HG02759 (cell line): ENCODE results near the gene KLHL5.
A peak's percentile ranks its signal among the peaks of the same experiment; 100 is the strongest.
"Not testable (repeated sequence)": the region's sequence is repeated elsewhere in the genome, so short reads cannot be mapped to it uniquely, and the experiment has no call there.

Source experiments
- ATAC-seq: cut with Tn5 transposase; IDR thresholded peaks from one replicate; pipeline ENCODE4 v1.9.1; 2021; ENCODE audit warnings: mild to moderate bottlenecking, moderate library complexity; ENCODE audit not compliant: unreplicated experiment

Gene KLHL5

GRCh38 chr4:39062094-39062769 is at the start of gene KLHL5:
TSS of gene KLHL5 (plus strand) at chr4:39062232. CDS start at chr4:39062653, 421 bp downstream.
- ATAC-seq: no peak

GRCh38 chr4:39014028-39014427 is 48.0 kb upstream of the KLHL5 start:
- ATAC-seq: no peak

DNA sequence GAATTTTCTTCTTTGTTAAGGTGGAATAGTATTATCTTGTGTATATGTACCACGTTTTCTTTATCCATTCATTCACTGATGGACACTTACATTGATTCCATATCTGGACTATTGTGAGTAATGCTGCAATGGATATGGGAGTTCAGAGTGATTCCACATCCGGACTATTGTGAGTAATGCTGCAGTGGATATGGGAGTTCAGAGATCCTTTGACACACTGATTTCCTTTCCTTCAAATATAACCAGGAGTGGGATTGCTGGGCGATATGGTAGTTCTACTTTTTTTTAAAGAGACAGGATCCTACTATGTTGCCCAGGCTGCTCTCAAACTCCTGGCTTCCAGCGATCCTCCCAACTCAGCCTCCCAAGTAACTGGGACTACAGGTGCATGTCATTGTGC is 41.9 kb upstream of the KLHL5 start:
- ATAC-seq: no peak

DNA sequence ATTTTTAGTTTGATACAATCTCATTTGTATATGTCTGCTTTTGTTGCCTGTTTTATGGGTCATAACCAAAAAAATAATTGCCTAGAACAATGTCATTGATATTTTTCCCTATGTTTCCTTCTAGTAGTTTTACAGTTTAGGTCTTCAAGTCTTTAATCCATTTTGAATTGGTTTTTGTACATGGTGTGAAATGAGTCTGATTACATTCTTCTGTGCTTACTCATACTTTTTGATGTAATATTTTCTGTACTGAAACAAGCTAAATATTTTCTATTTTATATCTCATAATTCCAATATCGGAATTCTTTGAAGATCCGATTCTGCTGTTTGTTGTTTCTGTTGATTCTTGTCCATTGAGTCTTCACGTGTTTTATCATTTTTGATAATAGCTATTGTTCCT is 40.4 kb upstream of the KLHL5 start:
- ATAC-seq: no peak

DNA sequence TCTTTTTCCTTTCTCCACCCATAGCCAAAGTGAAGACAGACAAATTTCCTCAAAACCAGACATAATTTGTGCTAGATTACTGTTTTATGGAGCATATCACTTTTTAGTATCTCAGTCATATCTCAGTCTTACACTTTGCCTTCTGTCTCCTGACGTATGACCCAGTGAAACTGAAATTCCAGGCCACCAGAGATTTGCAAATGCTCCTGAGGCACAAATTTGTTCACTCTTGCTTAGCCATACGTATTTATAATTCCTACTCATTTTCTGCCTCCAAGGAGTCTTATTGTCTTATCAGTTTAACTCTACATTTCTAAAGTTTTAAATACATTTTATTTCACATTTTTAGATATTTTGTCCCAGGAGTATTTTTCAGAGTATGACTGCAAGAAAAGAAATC is 39.8 kb upstream of the KLHL5 start:
- ATAC-seq: no peak

DNA sequence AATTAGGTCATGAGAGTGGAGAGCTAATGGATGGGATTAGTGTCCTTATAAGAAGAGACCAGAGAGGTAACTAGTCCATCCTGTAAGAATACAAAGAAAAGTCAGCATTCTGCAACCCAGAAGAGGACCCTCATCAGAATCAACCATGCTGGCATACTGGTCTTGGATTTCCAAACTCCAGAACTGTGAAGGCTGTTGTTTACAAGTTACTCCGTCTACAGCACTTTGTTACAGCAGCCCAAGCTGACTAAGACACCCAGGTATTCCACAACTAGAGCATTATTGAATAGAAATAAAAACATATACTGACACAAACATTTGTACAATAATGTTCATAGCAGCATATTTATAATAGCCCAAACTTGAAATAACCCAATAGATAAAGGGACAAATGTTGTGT is 39.0 kb upstream of the KLHL5 start:
- ATAC-seq: no peak

DNA sequence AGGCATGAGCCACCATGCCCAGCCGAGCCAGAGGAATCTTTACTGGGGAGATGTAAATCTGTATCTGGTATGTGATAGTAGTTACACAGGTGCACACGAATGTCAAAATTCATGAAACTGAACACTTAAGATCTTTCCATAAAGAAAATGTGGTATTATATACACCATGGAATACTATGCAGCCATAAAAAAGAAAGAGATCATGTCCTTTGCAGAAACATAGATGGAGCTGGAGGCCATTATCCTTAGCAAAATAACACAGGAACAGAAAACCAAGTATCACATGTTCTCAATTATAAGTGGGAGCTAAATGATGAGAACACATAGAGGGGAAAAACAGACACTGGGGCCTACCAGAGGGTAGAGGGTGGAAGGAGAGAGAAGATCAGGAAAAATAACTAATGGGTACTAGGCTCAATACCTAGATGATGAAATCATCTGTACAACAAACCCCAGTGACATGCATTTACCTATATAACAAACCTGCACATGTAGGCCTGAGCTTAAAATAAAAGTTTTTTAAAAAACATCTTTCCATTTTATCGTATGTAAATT is 37.6 kb upstream of the KLHL5 start:
- no peak for ATAC-seq

DNA sequence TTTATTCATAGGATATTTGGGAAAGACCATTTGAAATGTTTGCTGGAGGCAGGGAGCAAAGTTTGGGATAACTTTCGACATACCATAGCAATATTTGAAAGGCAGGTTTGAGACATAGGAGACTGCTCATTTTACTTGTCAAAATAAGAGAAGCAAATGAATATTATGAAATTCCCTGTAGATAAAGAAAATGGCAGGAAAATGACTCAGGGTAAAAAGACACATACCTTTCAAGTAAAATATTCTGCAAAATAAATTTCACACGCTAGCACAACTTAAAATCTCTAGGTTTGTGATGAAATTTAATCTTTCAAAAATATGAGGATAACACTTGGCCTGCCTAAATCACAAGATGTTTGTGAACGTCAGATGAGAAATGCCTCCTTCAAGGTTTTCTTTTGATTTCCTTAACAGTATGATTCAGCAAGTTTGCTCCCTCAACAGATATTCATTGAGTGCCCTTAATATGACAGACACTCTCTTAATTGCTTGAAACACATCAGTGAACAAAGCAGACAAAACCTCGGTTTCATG is 36.4 kb upstream of the KLHL5 start:
- ATAC-seq: no peak

DNA sequence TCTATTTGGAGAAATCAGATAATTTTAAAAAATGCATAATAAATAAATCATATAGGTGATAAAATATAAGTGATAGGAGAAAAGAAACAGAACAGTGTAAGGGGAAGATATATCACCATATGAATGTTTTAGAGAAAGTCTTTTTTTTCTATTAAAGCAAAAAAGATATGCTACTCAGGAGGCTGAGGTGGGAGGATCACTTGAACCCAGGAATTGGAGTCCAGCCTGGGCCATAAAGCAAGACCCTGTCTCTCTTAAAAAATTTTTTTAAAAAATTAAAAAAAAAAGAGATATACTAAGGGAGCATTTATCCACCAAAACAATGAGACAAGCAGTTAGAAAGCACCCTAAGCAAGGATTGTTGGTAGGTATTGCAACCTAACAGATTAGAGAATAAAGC is 35.9 kb upstream of the KLHL5 start:
- no peak for ATAC-seq

GRCh38 chr4:39029752-39030694 is 32.0 kb upstream of the KLHL5 start:
- ATAC-seq: peak; percentile 31

DNA sequence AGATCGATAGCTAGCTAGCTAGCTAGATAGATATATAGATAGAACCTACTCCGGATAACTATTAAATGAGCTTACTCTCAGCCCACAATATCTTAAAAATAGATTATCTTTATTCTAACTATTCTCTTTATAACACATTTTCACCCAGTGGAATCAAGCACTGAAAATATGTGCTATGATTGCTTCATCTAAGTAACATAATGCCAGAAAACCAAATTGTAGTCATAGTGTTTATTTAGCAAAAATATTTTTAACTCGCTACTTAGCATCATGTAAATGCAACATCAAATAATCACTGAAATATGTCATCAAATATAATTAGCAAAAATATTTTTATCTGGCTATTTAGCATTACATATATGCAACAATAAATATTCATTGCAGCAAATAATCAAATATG is 31.3 kb upstream of the KLHL5 start:
- no peak for ATAC-seq

- ATAC-seq: not testable (repeated sequence)
These were observed 30.4 kb upstream of the KLHL5 start for GRCh38 chr4:39031590-39032020.

DNA sequence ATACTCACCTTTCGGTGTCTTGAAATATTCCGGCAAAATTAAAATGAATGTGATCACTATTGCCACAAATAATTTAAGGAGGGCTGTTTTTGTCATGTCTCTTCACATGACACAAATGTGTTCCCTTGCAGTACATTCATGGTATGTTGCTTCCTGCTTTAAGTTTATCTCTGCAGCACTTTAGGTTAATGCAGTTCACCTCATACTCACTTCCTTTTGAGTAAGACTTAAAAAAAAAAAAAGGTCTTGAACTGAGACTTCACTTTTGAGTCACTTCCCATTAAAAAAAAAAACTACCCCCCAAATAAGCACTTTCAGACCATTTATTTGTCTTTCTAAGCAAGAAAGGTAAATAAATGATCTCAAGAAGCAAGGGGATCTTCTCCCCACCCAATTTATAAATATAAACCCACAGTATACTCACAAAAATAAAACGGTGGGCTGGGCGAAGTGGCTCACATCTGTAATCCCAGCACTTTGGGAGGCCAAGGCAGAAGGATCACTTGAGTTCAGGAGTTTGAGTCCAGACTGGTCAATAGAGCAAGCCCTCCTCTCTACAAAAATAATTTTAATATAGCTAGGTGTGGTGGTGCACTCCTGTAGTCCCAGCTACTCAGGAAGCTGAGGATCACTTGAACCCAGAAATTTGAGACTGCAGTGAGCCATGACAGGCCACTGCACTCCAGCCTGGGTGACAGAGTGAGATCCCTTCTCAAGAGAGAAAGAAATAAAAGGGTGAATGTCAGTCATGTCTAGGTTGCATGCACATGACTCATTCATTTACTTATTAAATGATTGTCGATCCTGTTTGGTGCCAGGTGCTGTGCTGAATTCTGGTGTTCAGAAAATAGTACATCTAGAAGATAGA is 29.6 kb upstream of the KLHL5 start, which contains the start of gene TMEM156:
TMEM156 (minus strand) TSS at position 192 of the 868 bp plus-strand sequence; CDS start at position 96, 96 bp downstream.
- peak; percentile 71 for ATAC-seq

GRCh38 chr4:39036172-39036571 is 25.9 kb upstream of the KLHL5 start:
- ATAC-seq: no peak

GRCh38 chr4:39037491-39037825 is 24.6 kb upstream of the KLHL5 start:
- no peak for ATAC-seq

GRCh38 chr4:39037941-39038340 is 24.1 kb upstream of the KLHL5 start:
- ATAC-seq: no peak

GRCh38 chr4:39039108-39039507 is 22.9 kb upstream of the KLHL5 start:
- no peak for ATAC-seq

- ATAC-seq: no peak
These were observed 19.7 kb upstream of the KLHL5 start for GRCh38 chr4:39042366-39042765.

DNA sequence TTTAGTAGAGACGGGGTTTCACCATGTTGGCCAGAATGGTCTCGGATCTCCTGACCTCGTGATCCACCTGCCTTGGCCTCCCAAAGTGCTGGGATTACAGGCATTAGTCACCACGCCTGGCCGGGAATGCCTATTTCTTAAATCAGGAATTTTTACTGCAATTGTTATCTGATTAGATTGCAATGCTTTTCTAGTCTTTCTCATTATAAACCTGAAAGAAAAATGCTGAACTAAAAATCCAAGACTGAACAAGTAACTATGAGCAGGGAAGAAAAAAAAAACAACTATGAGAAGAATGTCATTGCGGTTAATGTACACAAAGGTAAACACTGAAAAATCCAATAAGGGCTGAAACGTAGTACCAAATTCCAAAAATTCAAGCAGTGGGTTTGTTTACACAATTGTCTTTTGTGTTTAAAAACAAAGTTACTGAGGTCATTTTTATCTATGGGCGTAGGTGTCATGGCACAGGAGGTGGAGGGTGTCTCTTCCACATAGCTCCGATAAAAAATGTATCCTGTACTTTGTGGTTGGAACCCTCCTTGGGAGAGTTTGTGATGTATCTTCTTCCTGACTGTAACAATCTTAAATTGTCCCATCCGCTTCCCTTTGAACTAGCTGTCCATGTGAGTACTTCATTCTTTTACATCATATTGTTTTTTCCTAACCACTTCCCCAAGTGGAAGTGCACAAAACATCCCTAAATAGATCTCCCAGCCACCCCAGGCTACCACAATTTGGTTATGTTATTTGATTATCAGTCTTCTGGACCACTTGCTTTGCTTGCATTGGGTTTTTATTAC is 18.8 kb upstream of the KLHL5 start:
- no peak for ATAC-seq

- no peak for ATAC-seq
These were observed 18.1 kb upstream of the KLHL5 start for GRCh38 chr4:39043861-39044363.
